CD4-positive, alpha-beta T cell (primary cell): Measurements from ENCODE around the gene ARID3A. TPM values are rescaled to one million over a fixed set of nuclear protein-coding genes. Genes with fewer than 3 reads are reported as not detected.
A peak's percentile ranks its signal among the peaks of the same experiment; 100 is the strongest.
"Not testable (repeated sequence)": the region's sequence is repeated elsewhere in the genome, so short reads cannot be mapped to it uniquely, and the experiment has no call there.

Experiments
- ATAC-seq: fragments of 200-7000 bp; cut with Tn5 transposase; one replicate; pipeline ENCODE4 v1.10.0; 2022; ENCODE audit warnings: mild to moderate bottlenecking; ENCODE audit not compliant: poor library complexity
- CTCF ChIA-PET: fragments of 350-600 bp; sonication (Branson Sonifier 250); formaldehyde crosslinking; loops from one replicate; lab custom pipeline; 2021; ENCODE audit warnings: antibody characterized with exemption, inconsistent platforms; lab: Charles Lee
- POLR2A ChIA-PET: fragments of 350-600 bp; sonication (Branson Sonifier 250); formaldehyde crosslinking; loops from one replicate; lab custom pipeline; 2021; ENCODE audit warnings: antibody characterized with exemption, inconsistent platforms; lab: Charles Lee
- DNase-seq, 14 experiments: peaks; one replicate each; pipeline ENCODE4 v3.0.0-alpha.2; 2013 to 2020; ENCODE audit warnings: mixed read lengths in 2 of 14
- H3K27ac ChIP-seq, 2 donors: one replicate each; pipeline versions ENCODE4 v1.5.1 to v1.7.0; 2013; ENCODE audit warnings: low read length in 2 of 2, low read depth in 1 of 2, mild to moderate bottlenecking in 1 of 2
- H3K27me3 ChIP-seq, 2 experiments: 1 replicate in 1 of 2; 2 replicates in 1 of 2; pipeline versions ENCODE4 v1.6.1 to v1.7.0; 2013; ENCODE audit warnings: low read length in 2 of 2, control low read depth in 1 of 2, mild to moderate bottlenecking in 1 of 2, moderate library complexity in 1 of 2; ENCODE audit not compliant: insufficient read depth in 2 of 2, control insufficient read depth in 1 of 2
- H3K36me3 ChIP-seq: one replicate; pipeline ENCODE4 v1.6.1; 2013; ENCODE audit warnings: low read length, control low read depth; ENCODE audit not compliant: insufficient read depth
- H3K4me1 ChIP-seq: one replicate; pipeline ENCODE4 v1.6.1; 2013; ENCODE audit warnings: low read length, control low read depth; ENCODE audit not compliant: insufficient read depth
- H3K4me3 ChIP-seq: one replicate; pipeline ENCODE4 v1.5.1; 2013; ENCODE audit warnings: mild to moderate bottlenecking, low read length, moderate library complexity
- H3K9me3 ChIP-seq, 2 experiments: 1 replicate in 1 of 2; 2 replicates in 1 of 2; pipeline versions ENCODE4 v1.6.1 to v1.7.0; 2013; ENCODE audit warnings: low read length in 2 of 2, mild to moderate bottlenecking in 2 of 2, control low read depth in 1 of 2, moderate library complexity in 1 of 2; ENCODE audit not compliant: control insufficient read depth in 1 of 2, insufficient read depth in 1 of 2
- H3K27ac Mint-ChIP-seq: one replicate; pipeline ENCODE4 v1.8.0; 2020; ENCODE audit warnings: mixed read lengths
- H3K27me3 Mint-ChIP-seq: one replicate; pipeline ENCODE4 v1.8.0; 2021; ENCODE audit warnings: mixed read lengths
- H3K36me3 Mint-ChIP-seq: one replicate; pipeline ENCODE4 v1.8.0; 2021; ENCODE audit warnings: low read depth, mixed read lengths
- H3K4me1 Mint-ChIP-seq: one replicate; pipeline ENCODE4 v1.8.0; 2021; ENCODE audit warnings: low read depth, mixed read lengths
- H3K4me3 Mint-ChIP-seq: one replicate; pipeline ENCODE4 v1.8.0; 2020; ENCODE audit warnings: mild to moderate bottlenecking, mixed read lengths
- H3K9me3 Mint-ChIP-seq: one replicate; pipeline ENCODE4 v1.8.0; 2020; ENCODE audit warnings: mixed read lengths
- intact Hi-C, 2 experiments: fragments of 100-400 bp; cut with DNase I in 1 of 2; cut with micrococcal nuclease in 1 of 2; formaldehyde crosslinking; loops; one replicate each; pipeline versions ENCODE4 v1.15.1 to v1.9.0; 2023 to 2025; cut with DNase I, micrococcal nuclease
- total RNA-seq, 174 experiments: library from RNA in 2 of 174; stranded (reverse) in 2 of 174; gene quantifications; one replicate each; pipeline ENCODE4 v1.2.3 and lab custom pipeline; 2021 to 2026
- TF ChIP-seq, protein P1 (sequence below): fragments of 200-600 bp; IDR thresholded peaks from one replicate; pipeline ENCODE4 v1.8.0; 2022; ENCODE audit warnings: antibody characterized with exemption, mild to moderate bottlenecking

The ARID3A gene
- total RNA-seq, 2 experiments from 2014 or later, result 3.7 to 4.1 TPM

DNA sequence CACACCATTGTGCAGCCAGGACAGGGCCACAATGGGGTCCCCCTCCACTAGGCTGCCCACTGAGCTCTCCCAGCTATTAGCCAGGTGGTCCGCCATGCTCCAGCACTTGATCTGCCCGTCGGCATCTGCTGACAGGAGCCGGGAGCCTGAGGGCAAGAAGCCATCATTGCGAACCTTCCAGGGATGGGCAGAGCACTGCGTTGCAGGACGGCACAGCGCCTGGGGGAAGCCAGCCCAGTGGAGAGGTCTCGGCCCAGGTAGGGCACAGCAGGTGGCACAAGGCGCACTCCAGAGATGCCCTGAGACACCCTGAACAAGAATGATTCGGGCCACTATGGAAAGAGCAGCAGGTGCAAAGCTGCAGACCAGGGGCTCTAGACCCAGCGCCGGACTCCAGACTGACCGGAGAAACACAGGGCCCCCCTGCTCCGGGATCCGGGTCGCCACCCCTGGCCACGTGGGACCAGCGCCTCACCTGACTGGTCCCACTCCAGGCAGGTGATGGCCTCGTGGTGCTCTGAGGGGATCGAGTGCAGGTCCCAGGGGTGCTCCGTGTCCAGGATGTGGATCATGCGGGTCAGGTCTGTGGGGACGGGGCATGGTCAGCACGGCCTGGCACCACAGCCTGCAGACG is 36.1 kb upstream of the ARID3A start:
- ChIA-PET CTCF (no interaction called here), POLR2A (interaction anchor here (0.8 kb wide), 1 partner anchor 19 kb away, joined by 4 read pairs; no protein-coding TSS in a partner anchor)
- Histone ChIP-seq H3K27me3 (no peaks in the 10 kb centered on the region), H3K4me1 (peaks cover 25% of the 10 kb centered on the region), H3K4me3 (no peak overlapping the region), H3K27ac (no peak overlapping the region), H3K9me3 (no peaks in the 10 kb centered on the region), H3K36me3 (peaks cover 44% of the 10 kb centered on the region)
- intact Hi-C loops, result no loop called here
- ATAC-seq, result no peak
- Mint-ChIP-seq H3K36me3 (peaks cover 41% of the 10 kb centered on the region), H3K27ac (peak overlapping the region; percentile 82), H3K27me3 (peaks cover 3% of the 10 kb centered on the region), H3K4me3 (peak overlapping the region; percentile 60), H3K9me3 (no peaks in the 10 kb centered on the region), H3K4me1 (peaks cover 21% of the 10 kb centered on the region)
- no peak for DNase-seq
- TF ChIP-seq, protein P1, sequence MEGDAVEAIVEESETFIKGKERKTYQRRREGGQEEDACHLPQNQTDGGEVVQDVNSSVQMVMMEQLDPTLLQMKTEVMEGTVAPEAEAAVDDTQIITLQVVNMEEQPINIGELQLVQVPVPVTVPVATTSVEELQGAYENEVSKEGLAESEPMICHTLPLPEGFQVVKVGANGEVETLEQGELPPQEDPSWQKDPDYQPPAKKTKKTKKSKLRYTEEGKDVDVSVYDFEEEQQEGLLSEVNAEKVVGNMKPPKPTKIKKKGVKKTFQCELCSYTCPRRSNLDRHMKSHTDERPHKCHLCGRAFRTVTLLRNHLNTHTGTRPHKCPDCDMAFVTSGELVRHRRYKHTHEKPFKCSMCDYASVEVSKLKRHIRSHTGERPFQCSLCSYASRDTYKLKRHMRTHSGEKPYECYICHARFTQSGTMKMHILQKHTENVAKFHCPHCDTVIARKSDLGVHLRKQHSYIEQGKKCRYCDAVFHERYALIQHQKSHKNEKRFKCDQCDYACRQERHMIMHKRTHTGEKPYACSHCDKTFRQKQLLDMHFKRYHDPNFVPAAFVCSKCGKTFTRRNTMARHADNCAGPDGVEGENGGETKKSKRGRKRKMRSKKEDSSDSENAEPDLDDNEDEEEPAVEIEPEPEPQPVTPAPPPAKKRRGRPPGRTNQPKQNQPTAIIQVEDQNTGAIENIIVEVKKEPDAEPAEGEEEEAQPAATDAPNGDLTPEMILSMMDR, result no peak

DNA sequence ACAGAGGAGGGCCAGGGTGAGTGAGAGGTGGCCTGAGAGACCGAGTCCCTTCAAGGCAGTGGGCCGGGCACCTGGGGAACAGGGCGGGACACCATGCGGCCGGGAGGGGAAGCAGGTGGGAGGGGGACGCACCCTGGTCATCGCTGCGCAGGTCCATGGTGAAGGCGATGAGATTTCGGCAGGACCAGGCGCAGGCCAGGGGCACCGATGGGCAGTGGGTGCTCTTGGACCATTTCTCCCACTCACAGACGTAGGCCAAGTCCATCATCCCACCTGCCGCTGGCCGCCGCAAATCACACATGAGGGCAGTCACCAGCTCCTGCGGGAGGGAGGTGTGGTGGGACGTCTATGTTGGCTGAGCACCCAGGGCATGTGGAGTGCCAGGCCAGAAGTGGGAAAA is 35.0 kb upstream of the ARID3A start:
- peaks cover 25% of the 10 kb centered on the region for H3K4me1 Mint-ChIP-seq
- CTCF ChIA-PET, result no interaction called here
- H3K36me3 Mint-ChIP-seq, result peaks cover 39% of the 10 kb centered on the region

DNA sequence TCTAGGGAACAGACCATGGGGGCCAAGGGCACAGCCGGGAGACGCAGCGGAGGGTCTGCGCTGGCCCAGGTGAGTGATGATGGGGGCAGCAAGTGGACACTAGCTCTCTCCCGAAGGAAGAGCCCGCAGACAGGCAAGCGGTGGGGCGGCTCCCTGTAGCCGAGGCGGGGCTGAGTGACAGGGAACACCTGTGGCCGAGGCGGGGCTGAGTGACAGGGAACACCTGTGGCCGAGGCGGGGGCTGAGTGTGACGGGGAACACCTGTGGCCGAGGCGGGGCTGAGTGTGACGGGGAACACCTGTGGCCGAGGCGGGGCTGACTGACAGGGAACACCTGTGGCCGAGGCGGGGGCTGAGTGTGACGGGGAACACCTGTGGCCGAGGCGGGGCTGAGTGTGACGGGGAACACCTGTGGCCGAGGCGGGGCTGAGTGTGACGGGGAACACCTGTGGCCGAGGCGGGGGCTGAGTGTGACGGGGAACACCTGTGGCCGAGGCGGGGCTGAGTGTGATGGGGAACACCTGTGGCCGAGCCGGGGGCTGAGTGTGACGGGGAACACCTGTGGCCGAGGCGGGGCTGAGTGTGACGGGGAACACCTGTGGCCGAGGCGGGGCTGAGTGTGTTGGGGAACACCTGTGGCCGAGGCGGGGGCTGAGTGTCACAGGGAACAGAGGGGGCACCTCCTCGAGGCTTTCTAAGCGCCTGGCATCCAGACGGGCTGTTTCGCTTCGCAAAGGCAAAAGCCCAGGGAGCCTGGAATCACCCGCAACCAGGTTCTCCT is 34.2 kb upstream of the ARID3A start:
- Mint-ChIP-seq H3K4me3 (peak overlapping the region; percentile 84), H3K36me3 (peaks cover 42% of the 10 kb centered on the region), H3K27ac (peak overlapping the region; percentile 98), H3K4me1 (peaks cover 25% of the 10 kb centered on the region)
- DNase-seq, ATAC-seq, H3K9me3 Mint-ChIP-seq, H3K27me3 Mint-ChIP-seq, H3K9me3 ChIP-seq, H3K27me3 ChIP-seq: not testable (repeated sequence)
- H3K4me1 ChIP-seq, result peaks cover 25% of the 10 kb centered on the region
- H3K4me3 ChIP-seq, result peak overlapping the region; percentile 69
- peak overlapping the region in 1 of 2 donors; percentile 58 for H3K27ac ChIP-seq
- ChIA-PET CTCF (interaction anchor here (2.0 to 2.3 kb wide), 2 partner anchors 28 kb away, joined by 10 to 12 read pairs; no protein-coding TSS in a partner anchor), POLR2A (interaction anchor here (1.0 to 7.0 kb wide), 3 partner anchors 15 to 183 kb away, joined by 3 to 183 read pairs (median 29); no protein-coding TSS in a partner anchor)
- H3K36me3 ChIP-seq, result peaks cover 33% of the 10 kb centered on the region
- intact Hi-C loops, result loop anchor here (2.0 kb wide), 2 partner anchors 19 to 29 kb away; no protein-coding TSS in a partner anchor

More for the DNA sequence above, 35.0 kb upstream of the ARID3A start:
- TF ChIP-seq, protein P1, result no peak
- peaks cover 3% of the 10 kb centered on the region for H3K27me3 Mint-ChIP-seq
- POLR2A ChIA-PET, result no interaction called here
- H3K9me3 Mint-ChIP-seq, result no peaks in the 10 kb centered on the region
- peak overlapping the region; percentile 79 for H3K27ac Mint-ChIP-seq
- DNase-seq, result no peak
- no peak overlapping the region for H3K4me3 ChIP-seq
- H3K27me3 ChIP-seq, result no peaks in the 10 kb centered on the region
- H3K36me3 ChIP-seq, result peaks cover 34% of the 10 kb centered on the region
- H3K4me1 ChIP-seq, result peaks cover 25% of the 10 kb centered on the region
- intact Hi-C loops, result no loop called here
- H3K4me3 Mint-ChIP-seq, result peak overlapping the region; percentile 83
- H3K9me3 ChIP-seq, result no peaks in the 10 kb centered on the region
- no peak overlapping the region for H3K27ac ChIP-seq
- ATAC-seq, result no peak
